CD4-positive, alpha-beta T cell treated with Interleukin-15 for 1 hour (primary cell): ENCODE data around the gene EMX2.

Source experiments
- DNase-seq: peaks from one replicate; pipeline ENCODE4 v3.0.0-alpha.2; 2020

The EMX2 gene

DNA sequence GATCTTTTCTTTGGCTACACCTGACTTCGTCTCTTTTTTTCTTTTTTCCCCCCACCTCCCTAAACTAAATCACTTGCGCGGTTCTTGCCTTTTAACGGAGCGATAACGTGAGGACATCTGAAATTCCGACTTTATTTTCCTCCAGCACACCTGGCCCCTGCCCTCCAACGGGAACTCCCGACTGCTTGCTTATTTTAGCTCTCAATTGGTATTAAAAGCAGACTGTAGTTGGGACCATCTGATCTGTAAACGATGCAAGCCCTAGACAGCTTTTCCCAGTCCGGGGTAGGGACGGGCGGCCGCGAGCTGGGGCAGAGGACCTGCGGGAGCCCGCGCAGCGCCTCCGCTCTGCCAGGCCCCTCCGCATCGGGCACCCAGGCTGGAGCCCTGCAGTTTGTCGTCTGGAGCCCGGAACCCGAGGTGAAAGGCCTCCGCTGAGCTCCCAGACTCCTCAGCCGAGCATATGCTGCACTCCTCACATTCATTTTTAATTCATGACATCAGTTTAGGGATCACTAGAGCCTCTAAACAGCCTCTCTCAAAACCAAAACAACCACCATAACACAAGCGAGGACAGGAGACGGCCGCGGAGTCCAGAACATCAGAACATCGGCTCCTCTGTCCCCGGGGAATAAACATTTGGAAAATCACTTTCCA, 10.0 kb upstream of the EMX2 start:
- no peak for DNase-seq

DNA sequence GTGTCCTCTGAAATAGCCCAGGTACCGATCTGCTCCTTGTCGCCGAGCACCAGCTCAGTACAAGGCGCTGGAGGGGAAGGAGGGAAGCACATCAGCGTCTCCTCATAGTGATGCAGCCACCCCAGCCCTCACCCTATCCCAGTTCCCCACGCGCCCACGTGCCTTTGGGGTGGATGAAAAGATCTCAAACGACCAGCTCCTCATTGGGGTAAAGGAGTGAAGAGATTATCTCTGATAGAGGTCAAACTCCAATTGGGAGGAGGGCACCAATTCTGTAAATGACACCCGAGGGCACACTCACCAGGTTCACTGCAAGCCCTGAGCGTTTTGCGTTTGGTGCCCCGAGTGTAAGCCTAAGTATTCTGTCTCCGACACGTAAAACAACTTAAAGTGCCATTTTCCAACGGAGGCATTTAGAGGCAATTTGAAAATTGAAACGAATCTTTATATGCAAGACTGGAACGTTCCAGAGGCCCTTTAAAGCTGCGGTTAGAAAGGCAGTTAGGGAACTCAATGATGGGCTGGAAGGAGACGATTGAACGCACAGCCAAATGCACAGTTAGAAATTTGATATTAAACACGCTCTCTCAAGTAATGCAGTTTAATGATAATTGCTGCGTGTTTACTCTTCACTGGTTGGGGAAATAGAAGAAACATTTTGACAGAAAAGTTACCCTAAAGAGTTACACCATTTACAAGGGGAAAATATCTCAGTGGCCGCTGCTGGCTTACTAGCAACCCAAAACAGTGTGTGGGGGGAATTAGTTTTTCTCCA, 8.9 kb upstream of the EMX2 start:
- no peak for DNase-seq

DNA sequence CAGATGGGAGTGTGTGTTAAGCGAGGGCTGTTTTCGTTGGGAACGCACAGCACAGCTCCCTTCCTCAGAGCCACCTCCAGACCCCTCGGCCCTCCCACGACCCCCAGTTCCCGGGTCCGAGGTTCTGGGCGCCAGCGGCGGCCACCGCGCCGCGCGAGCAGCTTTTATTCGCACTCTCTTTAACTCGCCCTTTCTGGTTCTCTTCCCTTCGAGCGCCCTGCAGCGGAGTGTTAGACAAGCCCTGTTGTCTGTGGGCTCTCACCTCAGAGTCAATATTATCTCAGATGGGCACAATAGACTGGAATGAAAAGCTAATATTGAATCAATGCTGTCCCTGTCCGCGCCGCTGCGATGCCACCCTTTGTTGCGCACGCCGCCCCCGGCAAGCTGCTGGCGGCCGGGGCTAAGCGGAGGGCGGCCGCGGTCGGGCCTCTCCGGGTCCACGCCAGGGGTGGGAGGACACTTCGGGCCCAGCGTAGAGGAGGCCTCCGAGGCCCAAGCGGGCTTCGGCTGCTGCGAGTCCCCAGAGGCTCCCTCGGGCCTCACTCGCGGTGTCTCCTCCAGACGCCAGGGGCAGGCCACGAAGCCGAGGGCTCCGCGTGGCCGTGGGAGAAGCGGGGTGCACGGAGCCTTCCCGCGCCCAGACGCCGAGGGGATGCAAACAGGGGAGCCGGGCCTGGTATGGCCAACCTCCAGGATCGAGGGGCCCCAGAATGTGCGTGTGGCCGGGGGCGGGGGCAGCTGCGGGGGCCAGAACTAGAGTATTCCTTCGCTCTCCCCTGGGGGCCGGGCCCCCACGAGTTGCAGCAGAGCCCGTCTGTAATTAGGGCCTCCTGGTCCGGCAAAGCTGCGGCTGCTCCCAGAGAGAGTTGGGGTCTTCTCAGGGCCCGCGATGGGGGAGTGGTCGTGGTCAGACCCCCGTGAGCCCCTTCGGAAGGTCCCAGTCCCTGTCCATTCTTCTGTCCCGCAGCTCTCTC, 7.9 kb upstream of the EMX2 start:
- no peak for DNase-seq

DNA sequence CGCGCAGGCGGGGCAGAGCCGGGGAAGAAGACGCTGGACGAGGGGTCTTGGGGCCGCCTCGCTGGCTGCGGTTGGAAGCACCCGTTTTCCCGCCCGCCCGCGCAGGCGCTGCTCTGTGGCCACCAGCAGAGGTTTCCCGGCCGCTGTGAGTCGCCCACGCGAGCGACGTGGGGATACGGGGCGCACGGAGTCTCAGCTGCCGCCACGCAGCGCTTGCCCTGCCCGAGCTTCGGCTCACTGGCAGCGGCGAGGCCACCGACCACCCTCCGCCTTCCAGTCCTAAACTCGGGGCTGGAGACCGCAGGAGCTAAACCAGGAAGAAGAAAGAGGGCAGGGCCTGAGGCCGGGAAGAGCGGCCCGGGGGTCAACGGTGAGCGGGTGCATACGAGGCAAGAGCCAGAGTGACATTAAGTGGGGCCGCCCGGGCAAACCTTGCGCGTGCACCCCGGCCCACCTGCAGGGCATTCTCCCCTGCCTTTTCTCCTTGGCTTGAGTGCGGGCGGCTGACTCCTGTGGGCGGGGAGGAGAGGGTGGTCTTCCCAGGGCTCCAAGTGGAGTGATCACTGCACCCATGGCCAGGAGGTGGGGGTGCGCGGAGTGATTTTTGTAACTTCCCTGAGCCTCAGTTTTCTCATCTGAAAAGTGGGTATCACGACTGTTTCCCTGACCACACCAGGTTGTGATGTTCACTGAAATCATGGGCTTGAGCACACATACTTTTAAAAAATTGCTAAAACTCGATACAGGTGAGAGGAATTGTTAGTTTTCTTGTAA, 7.1 kb upstream of the EMX2 start:
- no peak for DNase-seq

DNA sequence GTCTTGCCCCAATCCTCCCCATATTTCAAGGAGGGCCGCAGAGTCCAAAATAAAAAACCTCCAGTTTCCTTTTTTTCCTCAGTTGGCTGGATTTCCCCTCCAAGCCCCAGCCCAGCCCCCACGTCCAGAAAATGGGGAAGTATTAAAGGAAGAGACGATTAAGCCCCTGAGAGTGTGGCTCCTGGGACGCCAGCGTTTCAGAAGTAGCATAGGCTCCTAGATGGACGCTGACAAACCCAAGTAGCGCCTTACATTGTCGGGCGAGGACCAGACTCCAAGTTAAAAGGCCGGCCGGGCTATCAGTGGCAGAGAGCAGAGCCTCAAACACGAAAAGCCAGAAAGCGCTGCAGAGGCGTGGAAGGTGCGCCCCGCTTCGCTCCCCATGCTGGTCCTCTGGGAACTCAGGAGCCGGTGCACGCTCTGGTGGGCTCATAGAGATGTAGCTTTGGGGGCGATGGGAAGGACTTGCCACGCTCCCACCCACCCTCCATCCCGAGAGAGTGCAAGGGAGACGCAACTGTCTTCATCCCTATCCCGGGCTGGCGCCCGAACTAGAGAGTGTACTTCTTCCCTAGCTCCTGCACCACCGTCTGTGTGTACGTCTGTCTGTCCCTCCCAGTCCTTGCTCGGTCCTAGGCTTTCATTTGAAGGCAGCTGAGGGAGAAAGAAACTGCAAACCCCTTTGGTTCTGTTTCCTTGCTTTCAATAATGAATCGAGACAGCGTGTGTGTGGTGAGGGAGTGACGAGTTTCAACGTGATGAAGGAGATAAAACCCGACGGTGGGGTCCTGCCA, 6.3 kb upstream of the EMX2 start:
- no peak for DNase-seq

DNA sequence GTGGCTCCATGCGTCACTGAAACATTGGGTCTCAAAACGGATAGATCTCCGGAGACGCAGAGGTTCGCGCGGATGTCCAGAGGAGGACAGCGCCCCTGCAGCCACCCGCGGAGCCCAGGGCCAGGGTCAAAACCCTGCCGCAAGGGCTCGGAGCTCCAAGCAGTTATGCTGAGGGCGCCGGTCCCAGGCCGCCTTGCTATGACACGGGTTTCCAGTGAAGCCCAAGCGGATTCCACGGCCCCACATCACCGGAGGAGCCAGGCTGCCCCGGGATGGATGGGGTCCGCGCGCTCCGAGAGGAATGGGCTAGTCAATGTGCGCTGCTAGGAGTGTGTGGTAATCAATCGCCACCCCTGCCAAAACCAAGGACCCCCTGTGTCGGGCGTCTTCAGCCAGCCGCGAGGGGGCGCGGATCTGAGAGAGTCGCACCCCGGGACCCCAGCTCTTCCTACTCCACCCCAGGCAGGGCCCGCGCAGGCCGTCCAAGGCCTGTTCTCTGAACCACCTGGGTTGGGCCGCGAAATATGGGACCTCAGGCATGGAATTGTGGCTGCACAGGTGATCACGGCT, 5.6 kb upstream of the EMX2 start:
- no peak for DNase-seq

DNA sequence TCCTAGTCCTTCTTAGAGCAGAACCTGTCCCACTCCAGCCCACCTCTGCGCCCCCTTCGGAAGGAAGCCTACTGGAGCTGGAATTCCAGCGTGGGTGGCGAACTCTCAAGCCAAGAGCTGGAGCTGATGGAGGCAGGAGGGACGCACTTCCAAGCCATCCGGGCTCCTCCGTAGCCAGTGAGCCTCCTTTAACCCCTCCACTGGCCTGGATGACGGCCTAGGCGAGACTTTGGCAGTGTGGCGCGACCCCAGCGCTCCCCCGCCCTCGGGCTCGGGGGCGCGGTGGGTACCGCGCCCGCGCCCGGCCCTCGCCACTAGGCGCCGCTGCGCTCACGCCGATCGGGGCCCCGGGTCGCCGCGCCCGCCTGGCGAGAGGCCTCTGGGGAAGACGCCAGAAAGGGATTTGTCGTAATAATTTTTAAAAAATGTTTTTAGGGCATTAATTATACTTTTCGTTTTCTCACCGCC, 5.1 kb upstream of the EMX2 start:
- DNase-seq = no peak

DNA sequence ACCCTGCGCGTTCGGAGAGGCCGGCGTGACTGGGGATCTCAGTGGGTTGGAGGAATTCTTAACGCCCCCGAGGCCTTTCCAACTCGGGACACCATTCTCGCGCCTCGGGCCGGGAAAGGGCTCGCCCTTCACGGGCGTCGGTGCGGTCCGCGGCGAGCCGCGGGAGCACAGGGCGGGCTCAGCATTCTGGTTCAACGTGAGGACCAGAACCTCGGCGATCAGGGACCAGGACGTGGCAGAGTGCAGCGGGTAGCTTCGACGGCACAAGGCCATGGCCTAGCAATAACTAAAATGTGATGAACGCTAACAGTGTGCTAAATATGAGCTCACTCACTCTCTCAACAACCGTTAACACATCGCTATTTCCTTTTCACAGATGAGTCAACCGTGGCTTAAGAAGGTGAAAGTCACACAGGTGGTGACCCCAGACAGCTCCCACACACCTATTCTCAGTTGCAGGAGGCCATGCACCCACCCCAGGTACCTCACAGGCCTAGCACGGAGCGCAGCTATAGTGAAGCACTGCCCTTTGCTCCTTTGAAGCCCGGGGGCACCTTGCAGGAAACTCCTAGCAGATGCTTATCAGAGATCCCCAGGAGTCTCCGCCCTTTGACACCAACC, 4.5 kb upstream of the EMX2 start:
- no peak for DNase-seq

DNA sequence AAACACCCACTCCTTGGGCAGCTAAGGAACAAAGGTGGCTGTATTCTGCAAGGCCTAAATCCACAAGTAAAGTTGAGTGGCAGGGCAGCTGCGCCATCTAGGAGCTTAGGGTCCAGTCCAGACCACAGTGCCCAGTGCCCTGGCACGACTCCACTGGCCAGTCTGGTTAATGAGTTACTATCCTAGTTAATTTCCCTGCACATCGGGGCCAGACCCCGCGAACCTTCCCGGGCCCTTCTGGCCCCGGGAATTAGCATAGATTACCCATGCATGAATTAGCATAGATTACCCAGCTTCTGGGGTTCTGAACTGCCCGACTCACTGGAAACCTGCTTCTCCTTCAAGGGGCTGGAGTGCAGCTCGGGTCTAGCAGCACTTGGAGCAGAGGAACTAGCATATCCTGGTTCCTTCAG, 3.2 kb upstream of the EMX2 start:
- DNase-seq = no peak

DNA sequence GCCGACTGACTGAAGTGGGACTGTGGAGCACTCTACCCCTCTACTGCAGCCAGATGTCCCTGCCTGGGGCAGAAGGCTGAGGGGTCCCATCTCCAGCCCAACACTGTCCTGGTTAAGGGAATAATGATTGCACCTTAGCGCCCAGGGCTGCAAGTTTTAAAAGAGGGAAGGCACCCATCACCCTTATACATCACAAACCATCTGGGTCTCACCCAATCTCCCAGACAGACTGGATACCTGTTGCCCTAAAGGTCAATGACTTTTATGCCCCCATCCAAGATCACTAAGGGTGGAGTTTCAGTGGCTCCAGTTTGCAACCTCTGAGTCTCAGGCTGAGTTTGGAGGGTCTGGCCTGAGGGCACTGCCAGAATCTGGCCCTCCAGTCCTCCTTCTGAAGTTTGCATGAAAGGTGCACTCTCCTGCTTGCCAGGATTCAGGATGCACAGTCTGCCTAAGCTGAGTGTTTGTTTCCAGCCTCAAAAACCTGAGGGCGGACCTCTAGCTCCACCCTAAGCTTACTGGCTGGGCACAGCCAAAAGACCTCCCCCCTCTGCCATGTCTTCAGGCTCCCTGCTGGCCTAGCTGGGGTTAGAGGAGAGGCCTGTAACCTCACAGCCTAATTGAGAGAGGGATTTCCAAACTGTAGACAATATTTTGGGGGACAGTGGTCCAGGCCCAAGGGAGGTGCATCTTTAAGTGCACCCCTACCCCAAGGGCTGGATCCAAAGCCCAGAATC, 2.5 kb upstream of the EMX2 start:
- no peak for DNase-seq

DNA sequence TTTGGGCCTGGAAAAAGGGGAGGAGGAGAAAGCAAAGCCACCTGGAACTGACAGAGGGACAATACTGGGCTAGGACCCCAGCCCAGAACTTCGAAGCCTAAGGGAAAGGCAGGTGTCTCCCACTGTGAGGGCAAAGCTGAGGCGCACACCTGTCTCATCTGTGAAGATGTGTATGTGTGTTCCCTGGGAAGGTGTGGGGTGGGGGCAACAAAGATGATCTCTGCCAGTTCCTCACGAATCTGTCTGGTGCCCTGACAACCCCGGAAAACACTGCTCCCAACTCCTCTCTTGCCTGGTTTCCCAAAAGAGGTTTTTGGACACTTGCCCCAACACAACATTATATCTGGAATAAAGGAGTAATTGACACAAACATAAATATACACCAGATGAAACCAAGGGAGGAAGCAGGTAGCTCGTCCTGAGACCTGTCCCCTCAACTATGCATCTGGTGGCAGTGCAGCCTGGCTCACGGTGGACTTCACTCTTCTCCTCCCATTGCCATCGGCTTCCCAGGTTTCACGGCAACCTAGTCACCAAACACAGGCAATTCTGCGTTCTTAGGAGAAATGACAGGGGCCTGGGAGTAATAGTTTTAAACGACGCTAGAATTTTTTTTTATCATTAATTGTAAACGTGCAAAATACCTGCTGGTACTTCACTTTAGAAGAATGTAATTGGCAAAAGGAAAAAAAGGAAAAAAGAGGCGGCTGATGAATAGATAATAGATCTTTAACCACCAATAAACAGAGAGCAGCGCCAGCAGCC, 1.7 kb upstream of the EMX2 start:
- DNase-seq = no peak

DNA sequence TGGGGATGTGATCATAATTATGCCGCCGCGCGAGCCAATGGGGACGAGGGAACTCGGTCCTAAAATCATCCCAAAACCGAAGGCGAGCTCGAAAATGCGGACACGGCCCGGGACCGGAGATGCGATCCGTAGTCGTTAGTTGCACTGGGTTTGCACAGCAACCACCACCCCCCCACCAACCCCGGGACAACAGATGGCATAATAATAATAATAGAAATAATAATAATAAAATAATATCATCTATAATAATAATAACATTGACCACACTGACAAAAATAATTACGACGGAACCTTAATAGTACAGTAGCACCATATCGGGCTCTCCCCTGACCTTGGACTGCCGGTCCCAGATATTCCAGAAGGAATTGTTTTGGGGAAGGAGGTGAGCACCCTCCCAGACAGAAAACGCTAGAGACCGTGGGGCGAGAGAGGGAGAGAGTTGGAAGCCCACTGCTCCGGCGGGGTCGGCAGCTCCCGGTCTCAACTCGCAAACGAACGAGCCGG, 1.1 kb upstream of the EMX2 start:
- no peak for DNase-seq

DNA sequence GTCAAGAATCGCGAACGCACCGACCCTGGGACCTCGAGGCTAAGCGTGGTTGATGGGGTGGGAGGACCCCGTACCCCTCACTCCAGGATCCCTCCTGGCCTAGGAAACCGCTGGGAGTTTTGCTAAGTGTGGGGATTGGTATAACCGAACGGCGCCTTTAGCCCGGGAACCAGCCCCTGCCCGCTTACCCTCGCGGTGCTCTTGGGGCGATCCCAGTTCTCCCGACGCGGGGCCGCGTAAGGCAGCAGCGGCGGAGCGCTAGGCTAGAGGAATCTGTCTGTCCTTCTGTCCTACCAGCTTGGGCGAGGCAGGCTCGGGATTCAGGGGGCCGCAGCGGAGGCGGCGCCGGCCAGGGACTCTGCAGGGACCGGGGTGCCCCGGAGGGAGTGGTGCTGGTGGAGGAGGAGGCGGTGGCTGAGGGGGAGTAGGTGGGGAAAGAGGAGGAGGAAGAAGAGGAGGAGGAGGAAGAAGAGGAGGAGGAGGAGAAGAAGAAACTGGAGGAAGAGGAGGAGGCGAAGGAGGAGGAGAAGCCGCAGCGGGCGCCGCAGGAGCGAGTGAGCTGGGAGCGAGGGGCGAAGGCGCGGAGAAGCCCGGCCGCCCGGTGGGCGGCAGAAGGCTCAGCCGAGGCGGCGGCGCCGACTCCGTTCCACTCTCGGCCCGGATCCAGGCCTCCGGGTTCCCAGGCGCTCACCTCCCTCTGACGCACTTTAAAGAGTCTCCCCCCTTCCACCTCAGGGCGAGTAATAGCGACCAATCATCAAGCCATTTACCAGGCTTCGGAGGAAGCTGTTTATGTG, 439 bp upstream of the EMX2 start:
- DNase-seq = no peak

DNA sequence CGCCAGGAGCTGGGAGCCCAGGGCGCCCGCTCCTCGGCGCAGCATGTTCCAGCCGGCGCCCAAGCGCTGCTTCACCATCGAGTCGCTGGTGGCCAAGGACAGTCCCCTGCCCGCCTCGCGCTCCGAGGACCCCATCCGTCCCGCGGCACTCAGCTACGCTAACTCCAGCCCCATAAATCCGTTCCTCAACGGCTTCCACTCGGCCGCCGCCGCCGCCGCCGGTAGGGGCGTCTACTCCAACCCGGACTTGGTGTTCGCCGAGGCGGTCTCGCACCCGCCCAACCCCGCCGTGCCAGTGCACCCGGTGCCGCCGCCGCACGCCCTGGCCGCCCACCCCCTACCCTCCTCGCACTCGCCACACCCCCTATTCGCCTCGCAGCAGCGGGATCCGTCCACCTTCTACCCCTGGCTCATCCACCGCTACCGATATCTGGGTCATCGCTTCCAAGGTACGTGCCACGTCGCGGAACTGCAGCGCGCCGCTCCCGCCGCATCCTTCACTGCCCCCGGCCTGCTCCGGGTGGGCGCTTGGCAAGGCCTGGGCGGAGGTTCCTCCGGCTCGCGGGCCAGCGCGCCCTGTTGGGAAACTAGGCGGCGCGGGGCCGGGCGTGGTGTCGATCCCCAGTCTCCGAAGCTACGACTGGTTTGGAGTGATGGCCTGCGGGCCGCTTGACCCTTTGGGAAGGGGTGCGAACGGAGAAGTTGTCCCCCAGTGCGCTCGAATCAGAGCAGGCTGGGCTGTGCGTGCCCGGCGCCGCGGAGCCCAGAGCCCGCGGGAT, 868 bp downstream of the EMX2 start:
- DNase-seq = no peak

DNA sequence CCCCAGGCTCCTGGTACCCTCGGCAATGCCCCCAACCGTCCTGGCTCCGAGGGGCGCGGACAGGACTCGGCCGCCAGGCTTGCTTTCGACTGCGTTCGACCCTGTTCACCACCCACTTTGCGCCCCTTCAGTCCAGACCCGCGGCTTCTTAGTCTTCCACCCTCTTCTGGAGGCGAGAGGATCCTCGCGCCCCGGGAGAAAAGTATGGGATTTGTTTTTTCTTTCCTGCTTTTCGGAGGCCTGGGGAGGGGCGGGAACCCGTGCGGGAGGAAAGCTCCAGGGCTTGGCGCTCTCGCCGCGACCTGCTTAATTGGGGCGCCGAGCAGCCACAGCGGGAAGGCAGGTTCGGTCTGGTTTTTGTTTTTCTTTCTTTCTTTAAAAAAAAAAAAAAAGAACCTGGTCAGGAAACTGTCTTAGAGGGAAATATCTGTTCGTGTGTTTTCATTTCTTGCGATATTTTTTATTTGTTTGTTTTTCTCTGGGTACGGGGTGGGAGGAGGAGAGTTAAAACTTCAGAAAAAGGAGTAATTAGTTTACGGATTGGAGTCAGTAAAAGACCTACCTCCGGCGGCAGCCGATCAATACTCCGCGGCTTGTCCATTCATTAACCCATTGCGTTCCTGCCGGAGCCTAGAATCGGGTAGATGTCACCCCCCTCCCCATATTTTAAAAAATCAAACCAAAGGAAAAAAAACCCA, 1.6 kb downstream of the EMX2 start:
- no peak for DNase-seq

DNA sequence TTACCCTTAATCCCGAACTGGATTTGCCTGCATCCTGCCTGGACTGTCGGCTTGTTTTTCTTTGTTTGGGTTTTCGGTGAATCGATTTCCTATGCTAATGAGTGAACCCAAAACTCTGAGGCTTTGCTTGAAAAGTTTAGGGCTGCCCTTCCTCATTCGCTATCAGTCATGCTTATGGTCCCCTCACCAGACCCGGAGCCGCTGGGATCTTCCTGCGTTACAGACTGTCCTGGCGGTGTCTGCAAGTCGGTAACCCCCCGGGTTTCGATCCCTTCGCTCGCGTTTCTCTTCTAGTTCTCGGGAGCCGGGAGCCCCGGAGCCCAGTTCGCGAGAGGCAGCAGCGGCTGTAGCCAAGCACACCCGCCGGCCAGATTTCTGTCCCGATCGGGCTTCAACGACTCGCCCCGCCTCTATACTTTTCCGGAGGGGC, 2.2 kb downstream of the EMX2 start:
- DNase-seq = no peak
